ENCODE data around the gene CAMKMT. TPM values are rescaled to one million over a fixed set of nuclear protein-coding genes. Genes with fewer than 3 reads are reported as not detected.

CAMKMT gene
- total RNA-seq, 1 experiment from 2014 or later, result 17.4 TPM

- no peaks in the 10 kb centered on the region for H3K27me3 ChIP-seq (ENCODE audit: insufficient read depth, low read length)
- H3K9me3 ChIP-seq (ENCODE audit: control insufficient read depth, low read depth, low read length), result no peaks in the 10 kb centered on the region
- Mint-ChIP-seq H3K27me3 (ENCODE audit: low read depth) (no peaks in the 10 kb centered on the region), H3K4me1 (peaks cover 16 to 24% of the 10 kb centered on the region in 2 experiments), H3K4me3 (no peak overlapping the region), H3K27ac (peak overlapping the region in 2 of 3 experiments; percentile 7 to 31; a peak in 3 of 7 replicates), H3K9me3 (peaks cover 3 to 5% of the 10 kb centered on the region in 2 experiments; a peak in 4 of 5 replicates), H3K36me3 (ENCODE audit: insufficient read depth in 1 of 3, low read depth in 3 of 3) (peaks cover 4 to 5% (median 4%) of the 10 kb centered on the region in 3 experiments)
- no peaks in the 10 kb centered on the region for H4K20me1 ChIP-seq (ENCODE audit: control insufficient read depth, insufficient read depth, insufficient read length)
- H4K91ac ChIP-seq (ENCODE audit: insufficient read length, low read depth, low read length), result no peak overlapping the region
- no peaks in the 10 kb centered on the region; the same call in 1 of the 2 replicates for H3K4me1 ChIP-seq (ENCODE audit: insufficient read depth, low read length)
- H3K79me1 ChIP-seq (ENCODE audit: insufficient read depth, low read depth, low read length, poor library complexity, severe bottlenecking), result peaks cover 2% of the 10 kb centered on the region
- H3T11ph ChIP-seq (ENCODE audit: low read length), result no peak overlapping the region
- TF ChIP-seq CTCF (conservative IDR thresholded peaks at IDR 0.05), result no peak
- no peak overlapping the region for H2BK12ac ChIP-seq (ENCODE audit: insufficient read length, low read depth, low read length)
- H2AK5ac ChIP-seq (ENCODE audit: insufficient read length, low read length), result no peak overlapping the region
- no peaks in the 10 kb centered on the region for H3K79me2 ChIP-seq (ENCODE audit: insufficient read depth, low read length)
- H2BK5ac ChIP-seq (ENCODE audit: insufficient read length, low read length), result no peak overlapping the region
- no peak overlapping the region for H2BK120ac ChIP-seq (ENCODE audit: low read depth, low read length, poor library complexity, severe bottlenecking)
- no peak overlapping the region for H3K27ac ChIP-seq (ENCODE audit: insufficient read length, low read depth, low read length)
- no peak overlapping the region for H3K4ac ChIP-seq (ENCODE audit: low read depth, low read length)
- H2BK15ac ChIP-seq (ENCODE audit: low read depth, low read length), result no peak overlapping the region
- H3K4me2 ChIP-seq (ENCODE audit: insufficient read depth, insufficient read length, low read length), result no peak overlapping the region
- H3K9ac ChIP-seq (ENCODE audit: extremely low read depth, insufficient read length, low read length), result no peak overlapping the region
- no peak overlapping the region for H4K5ac ChIP-seq (ENCODE audit: insufficient read length, low read depth, low read length)
- WGBS (ENCODE audit: extremely low coverage, insufficient read length, low lambda C conversion rate), result no CpG with 5 or more reads among the region's 1 CpG
- H3K56ac ChIP-seq (ENCODE audit: insufficient read length, low read depth, low read length), result no peak overlapping the region
- no peak overlapping the region for H2BK20ac ChIP-seq (ENCODE audit: low read depth, low read length, poor library complexity, severe bottlenecking)
- no peaks in the 10 kb centered on the region for H3K23me2 ChIP-seq (ENCODE audit: insufficient read length, low read depth, low read length, poor library complexity, severe bottlenecking)
- no peak overlapping the region for H3K14ac ChIP-seq (ENCODE audit: insufficient read depth, low read length)
- no peak overlapping the region for H4K8ac ChIP-seq (replicated peaks; ENCODE audit: insufficient read length, low read depth, low read length)
- H3K18ac ChIP-seq (ENCODE audit: insufficient read length, low read depth, low read length), result no peak overlapping the region
- DNase-seq, result no peak
- H2AFZ ChIP-seq (ENCODE audit: low read length), result no peak overlapping the region
- no peak overlapping the region for H3K23ac ChIP-seq (ENCODE audit: insufficient read length, low read depth, low read length)
Measured at GRCh38 chr2:44515416-44515815, 153.7 kb downstream of the CAMKMT start.

Measured in H9 (cell line).